Measurements from ENCODE around the gene DPH1.

The DPH1 gene

DNA sequence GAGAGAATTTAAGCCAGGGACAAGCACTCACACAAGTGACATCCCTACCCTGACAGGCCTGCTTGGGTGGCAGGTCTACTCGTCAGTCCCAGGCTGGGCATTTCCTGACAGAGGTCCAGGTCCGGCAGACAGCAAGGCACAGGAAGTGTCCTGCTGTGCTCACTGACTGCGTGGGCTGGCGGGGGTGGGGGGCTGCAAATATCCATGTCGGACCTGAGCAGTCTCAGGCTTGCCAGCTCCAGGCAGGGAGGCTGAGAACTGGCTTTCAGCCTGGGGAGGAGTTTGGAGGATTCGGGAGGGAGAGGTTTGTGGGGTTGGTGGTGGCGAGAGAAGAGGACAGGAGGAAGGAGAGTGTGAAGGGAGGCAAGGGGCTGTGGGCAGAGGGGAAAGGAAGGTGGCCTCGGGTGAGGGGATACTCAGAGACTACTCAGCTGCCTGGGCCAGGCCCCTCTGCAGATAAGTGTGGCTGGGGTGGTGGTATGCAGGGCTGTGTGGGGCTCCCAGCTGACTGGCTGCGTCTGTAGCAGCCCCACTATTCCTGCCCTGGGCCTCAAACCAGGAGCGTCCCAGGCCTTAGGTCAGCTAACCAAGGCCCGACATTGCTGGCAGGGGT lies 32.7 kb downstream of the DPH1 start:
- no peak for DNase-seq (ENCODE audit: low spot score)

DNA sequence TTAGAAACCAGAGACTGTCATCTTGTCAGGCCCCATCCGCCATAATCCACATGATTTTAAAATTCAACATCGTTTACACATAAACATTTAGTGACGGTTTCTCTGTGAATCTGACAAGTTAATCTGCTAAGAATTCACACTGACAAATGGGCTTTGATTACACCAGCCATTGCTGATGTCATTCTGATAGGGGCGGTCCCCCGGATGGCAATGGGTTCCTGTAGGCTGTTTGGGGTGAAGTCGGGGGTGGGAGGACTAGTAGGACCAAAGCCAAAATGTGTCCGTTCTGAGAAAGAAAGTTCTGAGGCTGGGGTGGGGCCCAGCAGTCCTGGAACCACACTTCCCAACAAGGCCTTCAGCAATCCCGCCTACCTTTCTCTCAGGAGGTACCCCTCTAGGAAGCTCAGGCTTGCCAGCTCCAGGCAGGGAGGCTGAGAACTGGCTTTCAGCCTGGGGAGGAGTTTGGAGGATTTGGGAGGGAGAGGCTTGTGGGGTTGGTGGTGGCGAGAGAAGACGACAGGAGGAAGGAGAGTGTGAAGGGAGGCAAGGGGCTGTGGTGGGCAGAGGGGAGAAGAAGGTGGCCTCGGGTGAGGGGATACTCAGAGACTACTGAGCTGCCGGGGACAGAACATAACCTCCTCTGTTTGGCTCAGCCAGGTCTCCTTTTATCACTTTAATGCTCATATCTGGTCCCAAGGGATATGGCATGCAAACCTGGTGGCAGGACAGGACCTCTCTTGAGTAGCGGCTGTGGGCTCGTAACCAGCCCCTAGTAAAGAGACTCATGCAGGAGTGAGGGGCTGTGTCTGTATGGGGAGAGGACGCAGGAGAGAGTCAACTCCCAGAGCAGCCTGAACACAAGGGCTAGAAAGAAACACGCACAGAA lies 33.6 kb downstream of the DPH1 start:
- no peak for DNase-seq (ENCODE audit: low spot score)

DNA sequence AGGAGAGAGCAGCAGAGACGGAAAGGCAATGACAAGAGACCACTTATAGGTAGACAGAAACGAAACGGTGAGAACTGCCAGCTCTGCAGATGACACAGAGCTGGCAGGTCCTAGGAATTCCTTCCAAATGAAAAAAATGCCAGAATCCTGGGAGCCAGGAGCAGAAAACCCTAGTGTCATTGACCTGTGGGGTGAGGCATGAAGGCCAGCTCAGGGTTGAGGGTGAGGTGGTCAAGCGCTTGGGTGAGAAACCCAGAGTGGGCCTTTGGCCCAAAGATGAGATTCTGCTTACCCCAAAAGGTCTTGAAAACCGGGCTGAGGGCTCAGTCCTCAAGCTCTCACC lies 34.2 kb downstream of the DPH1 start:
- DNase-seq (ENCODE audit: low spot score), result no peak

DNA sequence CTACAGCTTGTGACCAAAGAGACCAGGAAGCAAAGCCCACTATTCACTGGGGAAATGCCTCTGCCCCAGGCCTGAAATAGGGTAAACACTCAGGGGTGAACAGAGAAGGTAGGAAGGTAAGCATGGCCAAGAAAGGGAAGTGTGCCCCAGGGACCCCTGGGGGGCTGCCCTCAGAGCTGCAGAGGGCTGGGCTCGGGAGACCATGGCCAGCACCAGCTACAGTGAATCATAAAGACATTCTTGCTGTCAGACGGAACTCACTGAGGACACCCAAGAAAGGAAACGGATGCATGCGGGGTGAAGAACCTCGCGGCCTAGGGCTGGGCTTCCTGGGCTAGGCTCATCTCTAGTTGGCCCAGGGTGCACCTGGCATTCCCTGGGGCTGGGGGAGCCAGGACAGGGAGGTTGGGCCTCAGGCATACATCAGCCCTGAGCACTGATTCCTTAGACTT lies 34.6 kb downstream of the DPH1 start:
- no peak for DNase-seq (ENCODE audit: low spot score)

DNA sequence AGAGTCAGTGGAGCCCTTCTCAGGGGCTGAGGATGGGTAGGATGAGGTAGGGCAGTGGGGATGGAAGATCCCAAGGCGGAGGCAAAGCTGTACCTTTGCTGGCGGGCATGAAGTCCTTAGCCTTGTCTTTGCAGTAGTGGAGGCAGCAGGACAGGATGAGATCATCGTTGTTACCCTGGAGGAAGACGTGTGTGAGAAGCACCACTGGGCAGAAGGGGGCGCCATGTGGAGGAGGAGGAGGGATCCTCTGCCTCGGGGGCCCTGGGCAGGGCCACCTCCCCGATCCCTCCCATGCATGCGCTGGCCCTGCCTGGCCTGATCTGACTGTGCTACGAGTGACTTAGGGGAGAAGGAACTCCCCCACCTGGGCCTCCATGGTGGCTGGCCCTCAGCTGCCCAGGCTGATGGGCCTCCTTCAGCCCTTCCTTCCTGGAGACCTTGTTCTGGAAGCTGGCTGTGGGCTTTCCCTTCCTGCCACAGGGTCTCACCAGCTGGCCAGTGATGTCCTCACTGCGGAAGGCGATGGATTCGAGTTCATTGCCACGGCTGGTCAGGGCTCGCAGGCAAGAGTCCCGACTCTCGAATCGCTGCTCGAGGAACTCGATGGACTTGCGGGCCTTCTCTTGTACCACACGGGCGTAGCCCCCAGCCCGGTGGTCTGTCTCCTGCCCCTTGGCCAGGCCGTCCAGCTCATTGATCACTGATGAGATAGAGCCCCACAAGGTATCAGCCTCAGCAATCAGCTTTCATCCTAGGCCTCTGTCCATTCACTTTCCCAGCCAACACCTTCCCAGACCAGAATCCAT lies 35.2 kb downstream of the DPH1 start:
- peak; percentile 46 for DNase-seq (ENCODE audit: low spot score)

DNA sequence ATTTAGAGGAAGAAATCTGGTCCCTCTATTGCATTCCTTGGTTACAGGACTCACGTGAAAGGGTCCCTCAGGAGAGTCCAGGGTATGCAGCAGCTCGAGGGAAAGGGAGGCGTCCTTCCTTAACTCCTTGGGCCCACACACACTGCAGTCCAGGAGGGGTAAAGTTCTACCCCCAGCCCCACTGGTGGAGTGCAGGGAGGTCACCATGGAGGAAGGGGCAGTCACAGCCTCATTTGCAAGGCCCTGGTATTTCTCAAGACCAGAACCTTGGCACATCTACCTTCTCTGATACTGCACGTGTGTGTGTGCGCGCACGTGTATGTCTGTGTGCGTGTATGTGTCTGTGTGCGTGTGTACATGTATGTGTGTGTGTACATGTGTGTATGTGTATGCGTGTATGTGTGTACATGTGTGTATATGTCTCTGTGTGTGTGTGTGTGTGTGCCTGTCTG lies 36.0 kb downstream of the DPH1 start:
- DNase-seq (ENCODE audit: low spot score), result no peak

DNA sequence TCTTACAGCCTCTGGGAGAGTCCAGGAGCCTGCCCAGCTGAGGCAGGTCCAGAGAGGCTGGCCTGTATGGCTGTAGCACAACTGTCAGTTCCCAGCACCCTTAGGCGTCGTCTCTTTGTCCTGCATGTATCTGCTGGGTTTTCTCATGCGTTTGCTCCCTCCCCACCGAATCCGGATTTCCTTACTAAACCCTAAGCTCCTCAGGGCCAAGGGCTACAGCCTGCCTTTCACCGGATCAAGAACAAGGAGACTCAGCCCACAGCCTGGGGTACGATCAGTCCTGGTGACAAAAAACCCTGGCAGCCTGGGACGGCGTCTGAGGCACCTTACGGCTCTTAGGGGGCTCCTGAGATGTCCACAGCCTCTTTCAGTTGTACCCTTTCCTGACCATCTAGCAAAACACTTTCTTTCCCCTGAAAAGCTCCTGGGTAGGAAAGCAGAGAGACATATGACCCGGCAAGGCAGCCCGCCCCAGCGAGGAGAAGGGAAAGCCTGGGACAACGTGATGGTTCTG lies 37.2 kb downstream of the DPH1 start:
- no peak for DNase-seq (ENCODE audit: low spot score)

DNA sequence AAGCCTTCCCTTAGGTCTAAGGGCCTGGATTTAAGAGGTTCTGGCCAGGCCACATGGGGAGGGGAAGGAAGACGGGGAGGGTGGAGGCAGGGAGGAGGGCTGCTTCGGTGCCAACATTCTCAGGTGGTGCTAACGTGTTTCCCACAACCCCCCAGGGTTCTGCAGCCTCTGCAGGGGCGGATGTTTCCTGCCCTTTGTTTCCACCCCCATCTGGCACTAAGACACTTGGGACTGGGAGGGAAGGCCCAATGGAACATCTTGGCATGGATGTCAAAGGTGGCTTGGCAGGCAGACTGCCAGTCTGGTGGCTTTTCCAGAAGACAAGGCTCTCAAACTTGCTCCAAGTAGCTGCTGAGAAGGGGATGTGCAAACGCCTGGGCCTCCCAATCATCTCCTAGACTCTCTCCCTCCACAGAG lies 37.7 kb downstream of the DPH1 start:
- DNase-seq (ENCODE audit: low spot score), result no peak

DNA sequence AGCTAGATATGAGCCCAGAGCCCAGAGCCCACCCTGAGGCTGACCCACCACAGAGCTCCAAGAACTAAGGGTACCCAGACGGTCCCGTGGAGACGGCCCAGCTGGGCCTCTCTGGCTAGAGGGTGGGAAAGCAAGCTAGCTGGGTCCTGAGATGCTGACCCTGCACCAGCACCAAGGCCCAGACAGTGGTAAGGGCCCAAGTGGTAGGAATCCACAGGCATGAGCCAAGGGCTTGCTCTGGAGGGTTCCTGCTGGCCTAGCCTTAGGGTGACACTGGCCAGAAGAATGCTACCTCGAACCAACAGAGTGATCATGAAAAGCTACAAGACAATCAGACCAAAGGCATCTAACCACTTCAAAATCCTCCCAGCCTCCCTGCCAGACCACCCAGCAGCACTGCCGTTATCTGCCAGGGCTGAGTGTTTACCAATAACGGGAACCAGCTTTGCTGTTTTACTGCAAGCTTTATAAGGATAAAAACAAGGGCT lies 38.1 kb downstream of the DPH1 start:
- no peak for DNase-seq (ENCODE audit: low spot score)

DNA sequence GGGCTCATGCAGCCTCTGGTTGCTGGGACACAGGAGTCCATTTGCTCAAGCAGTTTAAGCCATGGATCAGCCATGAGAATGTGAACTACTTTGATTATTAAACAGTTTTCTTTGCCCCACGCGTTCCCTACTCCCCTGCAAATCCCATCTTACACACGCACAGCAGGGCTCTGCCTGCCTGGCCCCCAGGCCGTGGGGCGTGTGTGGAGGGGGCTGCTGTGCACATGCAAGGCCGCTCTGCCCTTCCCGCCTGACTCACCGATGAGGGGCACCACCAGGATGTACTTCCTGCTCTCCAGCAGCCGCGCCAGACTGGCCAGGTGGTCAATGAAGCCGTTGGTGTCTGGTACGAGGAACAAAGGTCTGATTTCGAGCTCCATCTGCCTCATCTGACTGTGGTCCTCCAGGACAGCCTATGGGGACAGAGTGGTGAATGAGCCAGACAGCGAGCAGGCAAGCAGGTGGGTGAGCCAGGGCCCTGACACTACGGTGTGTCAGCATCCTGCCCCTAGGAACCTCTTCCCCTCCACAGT lies 38.6 kb downstream of the DPH1 start:
- no peak for DNase-seq (ENCODE audit: low spot score)

DNA sequence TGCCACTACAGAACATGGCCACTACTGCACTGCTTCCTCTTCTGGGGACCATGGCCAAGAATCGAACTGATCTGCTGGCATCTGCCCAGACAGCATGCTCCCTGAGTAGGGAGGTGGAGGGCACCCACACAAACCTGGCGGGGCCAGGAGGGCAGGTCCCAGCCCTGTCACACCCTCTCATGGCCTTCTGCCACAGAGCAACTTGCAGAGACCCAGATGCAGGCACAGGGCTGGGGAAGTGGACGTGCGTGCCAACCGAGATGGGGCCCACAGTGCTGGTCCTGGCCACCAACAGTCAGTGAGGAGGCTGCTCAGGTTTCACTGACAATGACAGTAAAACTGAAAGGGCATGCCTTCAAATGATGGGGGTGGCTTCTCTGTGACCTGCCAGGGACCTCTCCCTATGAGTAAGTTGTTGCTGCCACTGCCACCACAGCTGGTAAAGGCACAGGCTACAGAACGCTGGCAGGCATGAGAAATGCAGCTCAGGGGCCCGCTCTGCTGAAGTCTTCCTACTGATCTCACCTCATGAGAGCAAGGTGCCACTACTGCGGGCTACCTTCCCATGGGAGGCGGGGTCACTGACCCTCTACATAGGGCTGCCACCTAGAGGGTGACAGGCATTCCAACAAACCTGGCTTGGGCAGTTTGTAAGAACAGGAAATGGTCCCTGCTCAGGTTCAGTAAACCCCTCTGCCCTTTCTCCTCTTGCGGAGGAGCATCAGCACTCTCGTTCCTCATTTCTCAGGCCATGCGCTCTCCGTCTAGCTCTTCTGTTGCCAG lies 40.5 kb downstream of the DPH1 start:
- peak; percentile 94 for DNase-seq (ENCODE audit: low spot score)

DNA sequence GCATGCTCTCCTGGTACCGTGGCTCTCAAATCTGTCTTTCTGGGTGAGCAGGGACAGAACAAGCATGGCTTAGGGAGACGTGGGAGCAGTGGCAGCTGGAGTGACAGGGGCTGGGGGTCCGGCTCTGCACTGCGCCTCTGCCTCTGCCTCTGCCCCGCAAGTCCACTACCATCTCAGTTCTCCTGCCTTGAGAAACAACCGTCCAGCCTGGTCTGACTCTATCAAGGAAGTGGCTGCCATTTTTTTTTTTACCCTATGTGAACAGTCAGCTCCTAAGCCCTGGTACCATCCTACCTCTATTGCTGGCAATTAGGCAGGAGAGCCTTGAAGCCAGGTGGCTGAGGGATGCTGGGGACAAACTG lies 41.1 kb downstream of the DPH1 start:
- no peak for DNase-seq (ENCODE audit: low spot score)

DNA sequence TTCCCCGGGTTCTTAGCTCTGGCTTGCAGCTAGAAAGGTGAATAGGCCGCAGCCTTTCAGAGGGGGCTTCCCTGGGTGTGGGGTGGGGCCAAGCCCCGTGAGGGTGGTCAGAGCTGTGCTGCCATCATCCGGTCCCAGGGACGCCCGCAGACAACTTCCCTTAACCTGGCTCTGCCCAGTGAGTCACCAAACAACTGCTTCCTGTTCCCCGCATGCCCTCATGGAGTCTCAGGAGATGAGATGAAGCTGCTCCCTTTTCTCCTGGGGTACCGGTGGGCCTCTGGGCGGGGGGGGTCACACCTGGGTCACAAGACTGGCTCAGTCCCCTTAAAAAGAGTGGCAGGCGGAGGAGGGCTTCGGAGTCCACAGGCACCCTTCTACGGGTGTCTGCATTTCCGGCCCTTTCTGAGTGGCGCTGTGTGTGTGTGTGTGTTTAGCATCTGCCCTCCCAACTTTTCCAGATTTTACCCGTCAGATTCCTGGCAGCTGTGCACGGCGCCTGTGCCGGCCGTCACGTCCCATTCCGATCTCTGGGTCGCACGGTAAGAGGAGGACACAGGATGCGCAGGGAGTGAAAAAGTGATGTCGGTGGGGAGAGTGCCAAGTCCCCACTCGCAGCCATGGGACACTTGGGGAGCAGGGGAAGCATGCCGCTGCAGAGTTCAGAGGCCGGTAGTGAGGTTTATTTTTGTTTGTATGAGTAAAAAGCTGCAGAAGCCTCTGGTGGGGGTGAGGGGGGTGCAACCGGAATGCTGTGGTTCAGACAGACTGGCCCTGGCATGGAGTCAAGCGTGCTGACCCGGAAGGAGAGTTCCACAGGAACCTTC lies 41.7 kb downstream of the DPH1 start:
- no peak for DNase-seq (ENCODE audit: low spot score)

DNA sequence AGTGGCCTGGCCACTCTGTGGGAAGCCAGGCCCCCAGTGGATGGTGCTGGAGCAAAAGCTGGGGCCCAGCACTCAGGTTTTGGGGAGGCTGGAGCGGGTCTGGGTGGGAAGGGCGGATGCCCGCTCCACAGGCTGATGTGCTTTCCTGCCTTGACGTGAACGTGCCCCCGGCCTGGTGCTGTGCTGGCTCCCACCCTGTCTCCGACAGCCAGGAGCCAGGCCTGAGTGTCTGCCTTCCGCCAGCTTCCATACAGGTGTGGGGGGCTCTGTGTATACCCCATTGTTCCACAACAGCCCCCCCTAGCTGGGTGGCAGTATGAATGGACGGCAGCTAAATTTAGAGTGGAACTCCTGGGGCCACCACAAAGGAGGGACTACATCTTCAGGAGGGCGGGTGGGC lies 45.0 kb downstream of the DPH1 start:
- DNase-seq (ENCODE audit: low spot score), result no peak

DNA sequence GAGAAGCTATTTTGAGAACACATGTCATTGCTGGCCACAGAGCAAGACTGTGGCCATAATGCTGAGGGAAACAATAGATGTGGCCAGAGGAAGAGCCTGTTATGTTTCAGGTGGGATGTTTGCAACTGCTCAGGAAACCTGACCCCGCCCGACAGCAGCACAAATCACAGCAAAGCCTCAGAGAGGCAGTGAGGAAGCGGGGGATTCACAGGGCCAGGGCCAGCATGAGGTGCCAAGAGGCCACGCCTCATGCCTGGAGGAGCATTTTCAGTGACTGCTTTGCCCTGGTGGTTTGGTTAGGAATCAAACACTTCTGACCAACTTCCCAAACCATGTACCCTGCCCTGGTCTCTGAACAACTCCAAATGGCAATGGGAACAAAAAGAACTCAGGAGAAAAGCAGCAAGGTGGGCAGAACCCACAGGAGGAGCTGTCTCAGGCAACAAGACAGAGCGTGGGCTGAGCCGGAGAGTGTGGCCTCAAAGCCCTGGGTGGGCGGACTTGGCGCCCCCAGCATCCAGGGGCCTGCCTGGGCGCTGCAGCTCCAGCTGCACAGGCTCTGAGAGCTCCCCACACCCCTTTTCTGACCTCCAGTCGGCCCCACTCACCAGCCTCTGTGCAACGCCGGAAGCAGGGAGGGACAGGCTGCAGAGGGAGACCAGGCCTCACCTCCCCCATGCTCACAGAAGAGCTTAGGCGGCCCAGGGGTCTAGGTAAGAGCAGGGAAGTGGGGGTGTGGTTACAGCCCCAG lies 45.6 kb downstream of the DPH1 start:
- DNase-seq (ENCODE audit: low spot score), result no peak

DNA sequence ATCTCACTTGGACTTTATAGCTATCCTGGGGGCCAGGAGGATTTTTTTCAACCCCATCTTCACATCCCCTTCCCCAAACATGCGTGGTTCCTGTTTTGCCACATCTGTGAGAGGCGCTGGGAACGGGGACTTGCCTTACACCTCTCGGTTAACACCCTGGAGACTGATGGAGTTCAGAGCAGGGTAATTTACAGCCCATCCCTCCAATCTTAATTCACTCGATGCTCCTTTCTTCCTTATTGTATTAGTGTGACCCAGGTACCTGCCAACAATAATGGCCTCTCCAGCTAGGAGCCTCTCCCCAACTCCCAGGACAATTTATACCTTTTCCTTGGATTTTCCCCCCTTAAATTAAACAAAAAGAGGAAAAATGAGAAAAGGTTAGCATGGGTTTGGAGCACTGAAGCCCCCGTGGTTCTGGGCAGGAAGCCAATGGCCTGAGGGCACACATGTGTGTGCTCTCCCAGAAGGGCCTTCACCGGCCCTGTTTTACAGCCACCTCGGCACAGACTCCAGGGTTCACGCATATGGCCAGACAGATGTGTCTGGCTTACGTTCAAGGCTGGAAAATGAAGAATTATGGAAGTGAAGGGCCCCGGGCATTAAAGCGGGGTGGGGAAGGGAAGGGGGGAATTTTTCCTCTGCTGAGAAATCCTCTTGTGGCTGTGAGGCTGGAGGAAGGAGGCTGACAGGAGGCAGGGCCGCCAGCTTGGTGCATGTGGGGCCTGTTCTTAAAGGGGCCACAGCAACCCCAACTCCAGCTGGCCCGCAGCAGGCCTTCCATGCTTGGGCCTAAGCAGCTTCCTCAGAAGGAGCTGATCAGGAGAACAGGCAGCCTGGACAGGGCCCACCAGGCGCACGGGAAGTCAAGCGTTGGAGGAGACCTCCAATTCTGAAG lies 46.4 kb downstream of the DPH1 start:
- no peak for DNase-seq (ENCODE audit: low spot score)

DNA sequence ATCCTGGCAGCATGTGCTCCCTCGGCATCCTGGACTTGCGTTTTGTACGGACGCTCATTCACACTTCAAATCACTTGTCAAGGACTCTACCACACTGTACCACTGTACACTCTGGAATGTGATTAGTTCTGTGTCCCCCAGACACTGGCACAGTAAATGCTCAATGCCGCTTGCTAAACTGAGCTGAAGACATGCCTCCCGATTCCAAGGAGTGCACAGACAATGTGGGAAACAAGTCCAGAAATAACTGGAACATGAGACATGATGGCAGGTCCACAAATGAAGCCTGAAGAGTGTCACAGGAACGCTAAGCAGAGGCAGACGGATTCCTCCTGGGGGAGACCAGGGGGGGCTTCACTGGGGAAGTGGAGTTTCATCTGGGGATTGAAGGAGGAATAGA lies 47.1 kb downstream of the DPH1 start:
- DNase-seq (ENCODE audit: low spot score), result no peak

DNA sequence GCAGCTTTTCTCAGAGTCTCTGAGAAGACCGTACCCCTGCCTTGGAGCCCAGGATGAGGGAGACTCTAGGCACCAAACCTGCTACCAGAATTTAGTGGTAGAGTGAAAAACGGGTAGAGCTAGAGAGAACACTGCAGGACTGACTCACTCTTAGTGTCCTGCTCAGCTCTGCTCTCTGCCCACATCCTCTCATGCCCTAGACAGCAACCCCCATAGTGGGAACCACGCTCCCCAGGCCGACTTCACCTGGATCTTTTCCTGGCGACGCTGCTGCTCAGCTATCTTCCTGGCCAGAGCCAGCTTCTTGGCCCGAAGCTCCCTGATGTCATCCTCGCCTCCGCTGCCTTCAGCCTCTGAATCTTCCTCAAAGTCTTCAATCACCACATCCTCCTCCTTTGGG lies 51.6 kb downstream of the DPH1 start:
- no peak for DNase-seq (ENCODE audit: low spot score)
